ENCODE measurements around the gene SMKR1. TPM values are rescaled to one million over a fixed set of nuclear protein-coding genes. Genes with fewer than 3 reads are reported as not detected.

The SMKR1 gene
- 0.53 and 0.56 TPM in 2 replicates for total RNA-seq (ENCODE audit: low replicate concordance)

- no peaks in the 10 kb centered on the region for H3K9me3 Mint-ChIP-seq
- H3K36me3 ChIP-seq, result no peaks in the 10 kb centered on the region
- peak within 1 kb of the TSS; percentile 78 for H3K4me2 ChIP-seq
- no peaks in the 10 kb centered on the region for H3K9me3 ChIP-seq (ENCODE audit: low read depth)
- no peaks in the 10 kb centered on the region for H3K4me1 ChIP-seq
- peaks cover 7% of the 10 kb centered on the region for H3K27me3 Mint-ChIP-seq (ENCODE audit: insufficient read depth, low read depth)
- no peaks in the 10 kb centered on the region for H4K20me1 ChIP-seq (ENCODE audit: low read depth)
- H3K27ac Mint-ChIP-seq, result no peak within 1 kb of the TSS
- peaks cover 15% of the 10 kb centered on the region for H3K4me1 Mint-ChIP-seq
- H2AFZ ChIP-seq (replicated peaks), result peak within 1 kb of the TSS; percentile 97
- H3K4me3 ChIP-seq, result peak within 1 kb of the TSS; percentile 60
- H3K36me3 Mint-ChIP-seq, result no peaks in the 10 kb centered on the region
- H3K4me3 Mint-ChIP-seq, result peak within 1 kb of the TSS; percentile 89
- peaks cover 43% of the 10 kb centered on the region for H3K27me3 ChIP-seq
- no peak within 1 kb of the TSS for H3K9ac ChIP-seq
- no peaks in the 10 kb centered on the region for H3K79me2 ChIP-seq (ENCODE audit: low read depth)
- no peak for TF ChIP-seq EZH2 (IDR thresholded peaks at IDR 0.05)
- TF ChIP-seq, protein P1, sequence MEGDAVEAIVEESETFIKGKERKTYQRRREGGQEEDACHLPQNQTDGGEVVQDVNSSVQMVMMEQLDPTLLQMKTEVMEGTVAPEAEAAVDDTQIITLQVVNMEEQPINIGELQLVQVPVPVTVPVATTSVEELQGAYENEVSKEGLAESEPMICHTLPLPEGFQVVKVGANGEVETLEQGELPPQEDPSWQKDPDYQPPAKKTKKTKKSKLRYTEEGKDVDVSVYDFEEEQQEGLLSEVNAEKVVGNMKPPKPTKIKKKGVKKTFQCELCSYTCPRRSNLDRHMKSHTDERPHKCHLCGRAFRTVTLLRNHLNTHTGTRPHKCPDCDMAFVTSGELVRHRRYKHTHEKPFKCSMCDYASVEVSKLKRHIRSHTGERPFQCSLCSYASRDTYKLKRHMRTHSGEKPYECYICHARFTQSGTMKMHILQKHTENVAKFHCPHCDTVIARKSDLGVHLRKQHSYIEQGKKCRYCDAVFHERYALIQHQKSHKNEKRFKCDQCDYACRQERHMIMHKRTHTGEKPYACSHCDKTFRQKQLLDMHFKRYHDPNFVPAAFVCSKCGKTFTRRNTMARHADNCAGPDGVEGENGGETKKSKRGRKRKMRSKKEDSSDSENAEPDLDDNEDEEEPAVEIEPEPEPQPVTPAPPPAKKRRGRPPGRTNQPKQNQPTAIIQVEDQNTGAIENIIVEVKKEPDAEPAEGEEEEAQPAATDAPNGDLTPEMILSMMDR (IDR thresholded peaks at IDR 0.05), result no peak
- no peak for TF ChIP-seq EZH2phosphoT487 (IDR thresholded peaks at IDR 0.05)
- H3F3A ChIP-seq (ENCODE audit: low read depth), result peaks cover 13% of the 10 kb centered on the region
- H3K27ac ChIP-seq, result no peak within 1 kb of the TSS
- peak; percentile 81 for DNase-seq (ENCODE audit: low spot score)
Observed at GRCh38 chr7:129501760-129502707, at the start of gene SMKR1. TSS of gene SMKR1 (plus strand) at chr7:129502531. CDS start at chr7:129502825, 294 bp downstream.

DNA sequence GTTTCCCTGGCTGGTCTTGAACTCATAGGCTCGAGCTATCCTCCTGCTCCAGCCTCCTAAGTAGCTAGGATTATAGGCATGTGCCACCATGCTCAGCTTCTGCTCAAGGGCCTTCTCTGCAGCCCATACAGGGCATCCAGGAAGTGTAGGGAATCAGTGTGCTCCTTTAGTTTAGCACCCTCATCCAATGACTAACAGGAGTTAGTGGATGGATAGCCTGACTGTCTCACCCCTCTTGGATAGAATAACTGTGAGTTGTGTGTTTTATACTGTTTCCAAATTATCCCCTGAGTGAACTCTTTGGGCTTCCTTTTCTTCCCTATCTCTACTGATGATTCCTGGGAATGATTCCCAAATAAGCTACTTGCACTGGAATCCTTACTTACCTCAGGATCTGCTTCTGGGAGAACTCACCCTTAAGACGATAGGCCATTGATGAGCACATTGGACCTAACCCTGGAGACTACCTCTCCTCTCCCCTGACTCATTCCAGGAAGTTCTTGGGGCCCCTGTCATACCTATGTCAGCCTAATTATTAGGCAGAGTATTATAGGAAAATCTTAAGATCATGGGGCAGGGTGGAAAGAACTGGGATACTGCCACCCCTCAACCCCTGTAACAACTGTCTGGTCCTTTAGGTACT lies 49.6 kb upstream of the SMKR1 start:
- peaks cover 5% of the 10 kb centered on the region for H3K36me3 ChIP-seq
- peaks cover 5% of the 10 kb centered on the region for H3K9me3 ChIP-seq (ENCODE audit: low read depth)
- H3F3A ChIP-seq (ENCODE audit: low read depth), result no peaks in the 10 kb centered on the region
- Mint-ChIP-seq H3K9me3 (peaks cover 17% of the 10 kb centered on the region), H3K27ac (no peak overlapping the region), H3K27me3 (ENCODE audit: insufficient read depth, low read depth) (peaks cover 8% of the 10 kb centered on the region), H3K4me3 (no peak overlapping the region), H3K36me3 (peaks cover 39% of the 10 kb centered on the region), H3K4me1 (peaks cover 6% of the 10 kb centered on the region)
- no peak overlapping the region for H2AFZ ChIP-seq (replicated peaks)
- no peaks in the 10 kb centered on the region for H3K4me1 ChIP-seq
- DNase-seq (ENCODE audit: low spot score), result no peak
- no peak overlapping the region for H3K4me2 ChIP-seq
- H3K27me3 ChIP-seq, result no peaks in the 10 kb centered on the region
- no peaks in the 10 kb centered on the region for H3K79me2 ChIP-seq (ENCODE audit: low read depth)
- TF ChIP-seq EZH2phosphoT487 (IDR thresholded peaks at IDR 0.05), result no peak
- TF ChIP-seq EZH2 (IDR thresholded peaks at IDR 0.05), result no peak
- TF ChIP-seq, protein P1 (IDR thresholded peaks at IDR 0.05), result no peak
- no peak overlapping the region for H3K4me3 ChIP-seq
- H3K27ac ChIP-seq, result no peak overlapping the region
- H3K9ac ChIP-seq, result no peak overlapping the region
- H4K20me1 ChIP-seq (ENCODE audit: low read depth), result no peaks in the 10 kb centered on the region

DNA sequence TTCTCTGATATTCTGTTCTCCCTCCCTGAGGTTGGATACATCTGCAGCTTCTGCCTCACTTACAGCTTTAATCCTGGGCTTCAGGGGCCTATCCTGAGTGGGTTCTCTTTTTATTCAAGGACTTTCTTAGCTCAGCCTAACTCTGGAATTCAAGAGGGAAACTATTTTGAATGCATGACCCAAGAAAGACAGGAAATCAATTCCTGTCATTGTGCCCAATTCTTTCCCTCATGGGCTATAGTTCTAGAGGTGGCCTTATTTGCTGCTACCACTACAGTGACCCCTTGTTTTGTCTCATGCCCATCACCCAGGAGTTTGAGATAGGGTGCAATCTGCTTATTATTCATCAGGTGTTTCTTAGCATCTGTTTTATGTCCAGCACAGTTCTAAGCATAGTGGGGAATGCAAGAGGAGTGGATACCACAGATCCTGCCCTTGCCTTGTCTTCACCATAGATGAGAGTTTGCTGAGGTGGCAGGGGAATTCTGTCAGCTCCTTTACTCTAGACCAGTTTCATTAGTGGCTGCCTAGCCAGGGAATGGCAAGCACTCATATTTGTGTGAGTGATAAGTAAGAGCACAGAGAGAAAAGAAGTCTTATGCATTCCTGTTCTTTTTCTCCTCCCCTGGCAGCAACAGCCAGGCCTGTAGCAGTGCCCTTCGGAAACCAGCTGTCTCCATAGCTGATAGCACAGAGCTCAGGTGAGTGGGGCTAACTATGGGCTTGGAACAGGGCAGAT lies 48.7 kb upstream of the SMKR1 start:
- Histone ChIP-seq H2AFZ (replicated peaks) (no peak overlapping the region), H3K4me2 (no peak overlapping the region), H3F3A (ENCODE audit: low read depth) (no peaks in the 10 kb centered on the region), H3K27ac (no peak overlapping the region), H3K9ac (no peak overlapping the region), H3K4me1 (no peaks in the 10 kb centered on the region), H3K4me3 (no peak overlapping the region), H3K9me3 (ENCODE audit: low read depth) (no peaks in the 10 kb centered on the region), H3K36me3 (peaks cover under 1% of the 10 kb centered on the region), H4K20me1 (ENCODE audit: low read depth) (no peaks in the 10 kb centered on the region), H3K27me3 (no peaks in the 10 kb centered on the region), H3K79me2 (ENCODE audit: low read depth) (no peaks in the 10 kb centered on the region)
- H3K4me1 Mint-ChIP-seq, result peaks cover 6% of the 10 kb centered on the region
- DNase-seq (ENCODE audit: low spot score), result no peak
- no peak overlapping the region for H3K4me3 Mint-ChIP-seq
- TF ChIP-seq EZH2 (IDR thresholded peaks at IDR 0.05) (no peak), EZH2phosphoT487 (IDR thresholded peaks at IDR 0.05) (no peak)
- TF ChIP-seq, protein P1 (IDR thresholded peaks at IDR 0.05), result no peak
- H3K27me3 Mint-ChIP-seq (ENCODE audit: insufficient read depth, low read depth), result peaks cover 8% of the 10 kb centered on the region
- peaks cover 31% of the 10 kb centered on the region for H3K36me3 Mint-ChIP-seq
- no peak overlapping the region for H3K27ac Mint-ChIP-seq
- H3K9me3 Mint-ChIP-seq, result peaks cover 14% of the 10 kb centered on the region
